GM21360 (cell line): ENCODE data around the gene CDH11.

Experiments
- ATAC-seq: cut with Tn5 transposase; IDR thresholded peaks from one replicate; pipeline ENCODE4 v1.9.1; 2021; ENCODE audit warnings: mild to moderate bottlenecking, moderate library complexity; ENCODE audit not compliant: unreplicated experiment

The CDH11 gene

GRCh38 chr16:65116818-65117430 lies 4.9 kb downstream of the CDH11 start:
- ATAC-seq: no peak

GRCh38 chr16:65116216-65116615 lies 5.6 kb downstream of the CDH11 start:
- ATAC-seq: no peak

GRCh38 chr16:65114527-65114926 lies 7.3 kb downstream of the CDH11 start:
- no peak for ATAC-seq

GRCh38 chr16:65113441-65113840 lies 8.4 kb downstream of the CDH11 start:
- ATAC-seq: no peak

GRCh38 chr16:65111306-65111705 lies 10.6 kb downstream of the CDH11 start:
- no peak for ATAC-seq

- no peak for ATAC-seq
These were observed 15.1 kb downstream of the CDH11 start for GRCh38 chr16:65106757-65107156.

- ATAC-seq: no peak
These were observed 16.7 kb downstream of the CDH11 start for GRCh38 chr16:65105171-65105570.

- ATAC-seq: no peak
These were observed 17.4 kb downstream of the CDH11 start for GRCh38 chr16:65104471-65104870.

- ATAC-seq: no peak
These were observed 19.5 kb downstream of the CDH11 start for GRCh38 chr16:65102326-65102725.

- ATAC-seq: no peak
These were observed 20.9 kb downstream of the CDH11 start for GRCh38 chr16:65101009-65101408.

GRCh38 chr16:65099607-65100006 lies 22.3 kb downstream of the CDH11 start:
- no peak for ATAC-seq

- no peak for ATAC-seq
These were observed 22.9 kb downstream of the CDH11 start for GRCh38 chr16:65098916-65099315.

GRCh38 chr16:65097296-65097695 lies 24.6 kb downstream of the CDH11 start:
- ATAC-seq: no peak

GRCh38 chr16:65095906-65096305 lies 26.0 kb downstream of the CDH11 start:
- ATAC-seq: no peak

GRCh38 chr16:65095090-65095728 lies 26.7 kb downstream of the CDH11 start:
- ATAC-seq: no peak

- ATAC-seq: no peak
These were observed 27.9 kb downstream of the CDH11 start for GRCh38 chr16:65094009-65094408.

- ATAC-seq: no peak
These were observed 38.6 kb downstream of the CDH11 start for GRCh38 chr16:65083164-65083857.

- no peak for ATAC-seq
These were observed 42.3 kb downstream of the CDH11 start for GRCh38 chr16:65079549-65079948.

- ATAC-seq: no peak
These were observed 44.7 kb downstream of the CDH11 start for GRCh38 chr16:65077181-65077580.

- ATAC-seq: no peak
These were observed 46.0 kb downstream of the CDH11 start for GRCh38 chr16:65075877-65076276.

- ATAC-seq: no peak
These were observed 50.2 kb downstream of the CDH11 start for GRCh38 chr16:65071433-65072311.
